ENCODE data around the gene RGS8.

The RGS8 gene

GRCh38 chr1:182682898-182683501 is 1.4 kb downstream of the RGS8 start:
- H3K27ac ChIP-seq (ENCODE audit: low read length), result no peak overlapping the region
- H3K9me3 ChIP-seq (ENCODE audit: control insufficient read depth in 2 of 2, low read length in 2 of 2), result no peaks in the 10 kb centered on the region
- H3K27me3 ChIP-seq (ENCODE audit: control insufficient read depth in 1 of 2, insufficient read depth in 2 of 2, low read length in 2 of 2), result peaks cover 3 to 9% of the 10 kb centered on the region in 2 donors
- H3K4me3 ChIP-seq (ENCODE audit: low read length in 2 of 2), result no peak overlapping the region
- H3K36me3 ChIP-seq (ENCODE audit: control insufficient read depth in 2 of 2, insufficient read depth in 2 of 2, low read length in 2 of 2), result no peaks in the 10 kb centered on the region
- H3K4me1 ChIP-seq (ENCODE audit: control insufficient read depth, insufficient read depth, low read length), result no peaks in the 10 kb centered on the region
- H3K9ac ChIP-seq (ENCODE audit: low read length in 2 of 2), result no peak overlapping the region

GRCh38 chr1:182682406-182682805 is 2.0 kb downstream of the RGS8 start:
- Histone ChIP-seq H3K4me3 (ENCODE audit: low read length in 2 of 2) (no peak overlapping the region), H3K27ac (ENCODE audit: low read length) (no peak overlapping the region), H3K4me1 (ENCODE audit: control insufficient read depth, insufficient read depth, low read length) (no peaks in the 10 kb centered on the region), H3K9ac (ENCODE audit: low read length in 2 of 2) (no peak overlapping the region), H3K27me3 (ENCODE audit: control insufficient read depth in 1 of 2, insufficient read depth in 2 of 2, low read length in 2 of 2) (peaks cover 3 to 9% of the 10 kb centered on the region in 2 donors), H3K9me3 (ENCODE audit: control insufficient read depth in 2 of 2, low read length in 2 of 2) (no peaks in the 10 kb centered on the region), H3K36me3 (ENCODE audit: control insufficient read depth in 2 of 2, insufficient read depth in 2 of 2, low read length in 2 of 2) (no peaks in the 10 kb centered on the region)

- peaks cover 3 to 9% of the 10 kb centered on the region in 2 donors for H3K27me3 ChIP-seq (ENCODE audit: control insufficient read depth in 1 of 2, insufficient read depth in 2 of 2, low read length in 2 of 2)
- H3K9ac ChIP-seq (ENCODE audit: low read length in 2 of 2), result no peak overlapping the region
- no peaks in the 10 kb centered on the region for H3K36me3 ChIP-seq (ENCODE audit: control insufficient read depth in 2 of 2, insufficient read depth in 2 of 2, low read length in 2 of 2)
- H3K4me3 ChIP-seq (ENCODE audit: low read length in 2 of 2), result no peak overlapping the region
- H3K9me3 ChIP-seq (ENCODE audit: control insufficient read depth in 2 of 2, low read length in 2 of 2), result no peaks in the 10 kb centered on the region
- H3K4me1 ChIP-seq (ENCODE audit: control insufficient read depth, insufficient read depth, low read length), result no peaks in the 10 kb centered on the region
- H3K27ac ChIP-seq (ENCODE audit: low read length), result no peak overlapping the region
These were observed 2.8 kb downstream of the RGS8 start for GRCh38 chr1:182681568-182681912.

GRCh38 chr1:182680901-182681567 is 3.4 kb downstream of the RGS8 start:
- Histone ChIP-seq H3K27me3 (ENCODE audit: control insufficient read depth in 1 of 2, insufficient read depth in 2 of 2, low read length in 2 of 2) (peaks cover 3 to 9% of the 10 kb centered on the region in 2 donors), H3K9me3 (ENCODE audit: control insufficient read depth in 2 of 2, low read length in 2 of 2) (no peaks in the 10 kb centered on the region), H3K36me3 (ENCODE audit: control insufficient read depth in 2 of 2, insufficient read depth in 2 of 2, low read length in 2 of 2) (no peaks in the 10 kb centered on the region), H3K27ac (ENCODE audit: low read length) (no peak overlapping the region), H3K4me3 (ENCODE audit: low read length in 2 of 2) (no peak overlapping the region), H3K4me1 (ENCODE audit: control insufficient read depth, insufficient read depth, low read length) (no peaks in the 10 kb centered on the region), H3K9ac (ENCODE audit: low read length in 2 of 2) (no peak overlapping the region)

DNA sequence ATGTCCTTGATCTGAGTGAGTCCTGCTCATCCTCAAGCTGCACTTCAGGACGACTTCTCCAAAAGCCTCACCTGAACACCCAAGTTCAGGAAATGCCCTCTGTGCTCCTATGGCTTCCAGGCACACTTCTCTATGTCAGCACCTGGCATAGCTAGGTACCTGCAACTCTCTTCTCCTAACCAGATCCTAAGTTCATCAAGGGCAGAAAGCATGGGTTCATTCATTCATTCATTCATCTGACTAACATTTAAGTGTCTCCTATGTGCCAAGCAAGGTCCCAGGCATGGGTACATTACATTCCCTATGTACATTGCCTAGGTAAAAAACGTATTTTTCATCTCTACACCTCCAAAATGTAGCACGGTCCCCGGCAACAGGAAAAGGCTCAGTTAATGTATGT is 4.0 kb downstream of the RGS8 start:
- Histone ChIP-seq H3K27ac (ENCODE audit: low read length) (no peak overlapping the region), H3K4me1 (ENCODE audit: control insufficient read depth, insufficient read depth, low read length) (peaks cover 2% of the 10 kb centered on the region), H3K4me3 (ENCODE audit: low read length in 2 of 2) (no peak overlapping the region), H3K27me3 (ENCODE audit: control insufficient read depth in 1 of 2, insufficient read depth in 2 of 2, low read length in 2 of 2) (peaks cover 3 to 5% of the 10 kb centered on the region in 2 donors), H3K9ac (ENCODE audit: low read length in 2 of 2) (no peak overlapping the region), H3K36me3 (ENCODE audit: control insufficient read depth in 2 of 2, insufficient read depth in 2 of 2, low read length in 2 of 2) (no peaks in the 10 kb centered on the region), H3K9me3 (ENCODE audit: control insufficient read depth in 2 of 2, low read length in 2 of 2) (no peaks in the 10 kb centered on the region)

GRCh38 chr1:182679684-182680083 is 4.7 kb downstream of the RGS8 start:
- H3K4me3 ChIP-seq (ENCODE audit: low read length in 2 of 2), result no peak overlapping the region
- H3K36me3 ChIP-seq (ENCODE audit: control insufficient read depth in 2 of 2, insufficient read depth in 2 of 2, low read length in 2 of 2), result no peaks in the 10 kb centered on the region
- H3K9me3 ChIP-seq (ENCODE audit: control insufficient read depth in 2 of 2, low read length in 2 of 2), result no peaks in the 10 kb centered on the region
- H3K4me1 ChIP-seq (ENCODE audit: control insufficient read depth, insufficient read depth, low read length), result peaks cover 9% of the 10 kb centered on the region
- H3K27ac ChIP-seq (ENCODE audit: low read length), result no peak overlapping the region
- no peak overlapping the region for H3K9ac ChIP-seq (ENCODE audit: low read length in 2 of 2)
- peaks cover 3 to 4% of the 10 kb centered on the region in 2 donors for H3K27me3 ChIP-seq (ENCODE audit: control insufficient read depth in 1 of 2, insufficient read depth in 2 of 2, low read length in 2 of 2)

- H3K9ac ChIP-seq (ENCODE audit: low read length in 2 of 2), result no peak overlapping the region
- H3K27me3 ChIP-seq (ENCODE audit: control insufficient read depth in 1 of 2, insufficient read depth in 2 of 2, low read length in 2 of 2), result no peaks in the 10 kb centered on the region
- H3K36me3 ChIP-seq (ENCODE audit: control insufficient read depth in 2 of 2, insufficient read depth in 2 of 2, low read length in 2 of 2), result no peaks in the 10 kb centered on the region
- no peak overlapping the region for H3K4me3 ChIP-seq (ENCODE audit: low read length in 2 of 2)
- no peaks in the 10 kb centered on the region for H3K9me3 ChIP-seq (ENCODE audit: control insufficient read depth in 2 of 2, low read length in 2 of 2)
- H3K27ac ChIP-seq (ENCODE audit: low read length), result no peak overlapping the region
- peaks cover 19% of the 10 kb centered on the region for H3K4me1 ChIP-seq (ENCODE audit: control insufficient read depth, insufficient read depth, low read length)
These were observed 6.8 kb downstream of the RGS8 start for GRCh38 chr1:182677397-182678098.

DNA sequence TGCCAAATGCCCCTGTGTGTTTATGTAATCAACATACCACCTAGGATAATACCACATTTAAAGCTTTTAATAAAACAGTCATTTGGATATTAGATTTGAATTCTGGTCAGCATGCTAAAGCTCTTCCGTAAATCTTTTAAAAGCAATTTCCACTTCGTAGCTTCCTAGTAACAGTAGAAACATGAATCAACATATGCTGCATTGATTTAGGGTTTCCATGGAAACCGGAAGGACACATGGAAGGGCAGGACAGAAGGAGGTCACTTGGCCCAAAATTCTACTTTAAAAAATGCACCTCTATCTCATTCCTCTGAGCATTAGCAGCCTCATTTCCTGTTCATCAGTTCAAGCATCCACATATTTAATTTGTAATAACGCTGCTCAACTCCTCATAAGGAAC is 8.1 kb downstream of the RGS8 start:
- Histone ChIP-seq H3K36me3 (ENCODE audit: control insufficient read depth in 2 of 2, insufficient read depth in 2 of 2, low read length in 2 of 2) (no peaks in the 10 kb centered on the region), H3K27me3 (ENCODE audit: control insufficient read depth in 1 of 2, insufficient read depth in 2 of 2, low read length in 2 of 2) (no peaks in the 10 kb centered on the region), H3K27ac (ENCODE audit: low read length) (no peak overlapping the region), H3K4me3 (ENCODE audit: low read length in 2 of 2) (no peak overlapping the region), H3K4me1 (ENCODE audit: control insufficient read depth, insufficient read depth, low read length) (peaks cover 19% of the 10 kb centered on the region), H3K9ac (ENCODE audit: low read length in 2 of 2) (no peak overlapping the region), H3K9me3 (ENCODE audit: control insufficient read depth in 2 of 2, low read length in 2 of 2) (no peaks in the 10 kb centered on the region)

- no peaks in the 10 kb centered on the region for H3K9me3 ChIP-seq (ENCODE audit: control insufficient read depth in 2 of 2, low read length in 2 of 2)
- H3K27me3 ChIP-seq (ENCODE audit: control insufficient read depth in 1 of 2, insufficient read depth in 2 of 2, low read length in 2 of 2), result no peaks in the 10 kb centered on the region
- H3K4me3 ChIP-seq (ENCODE audit: low read length in 2 of 2), result peak overlapping the region in 1 of 2 donors; percentile 15
- H3K27ac ChIP-seq (ENCODE audit: low read length), result peak overlapping the region; percentile 53
- no peak overlapping the region for H3K9ac ChIP-seq (ENCODE audit: low read length in 2 of 2)
- H3K36me3 ChIP-seq (ENCODE audit: control insufficient read depth in 2 of 2, insufficient read depth in 2 of 2, low read length in 2 of 2), result no peaks in the 10 kb centered on the region
- peaks cover 19% of the 10 kb centered on the region for H3K4me1 ChIP-seq (ENCODE audit: control insufficient read depth, insufficient read depth, low read length)
These were observed 9.8 kb downstream of the RGS8 start for GRCh38 chr1:182674346-182675246.

DNA sequence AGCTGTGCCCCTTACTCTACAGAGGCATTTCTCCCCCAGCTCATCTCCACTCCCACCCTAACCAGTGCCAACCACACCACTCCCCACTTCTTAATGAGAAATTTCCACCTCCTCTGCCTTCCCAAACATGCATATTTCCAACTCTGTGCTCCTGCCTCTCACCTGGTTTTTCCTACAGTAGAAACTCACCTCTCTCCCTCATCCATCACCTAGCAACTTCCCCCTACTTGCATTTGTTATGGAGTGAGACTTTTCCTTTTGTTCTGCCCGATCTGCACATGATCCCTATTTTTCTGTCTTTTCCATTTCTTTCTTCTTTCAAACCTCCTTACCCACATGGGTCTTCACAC is 11.9 kb downstream of the RGS8 start:
- no peak overlapping the region for H3K4me3 ChIP-seq (ENCODE audit: low read length in 2 of 2)
- H3K36me3 ChIP-seq (ENCODE audit: control insufficient read depth in 2 of 2, insufficient read depth in 2 of 2, low read length in 2 of 2), result no peaks in the 10 kb centered on the region
- H3K27ac ChIP-seq (ENCODE audit: low read length), result no peak overlapping the region
- H3K9me3 ChIP-seq (ENCODE audit: control insufficient read depth in 2 of 2, low read length in 2 of 2), result no peaks in the 10 kb centered on the region
- no peak overlapping the region for H3K9ac ChIP-seq (ENCODE audit: low read length in 2 of 2)
- peaks cover 19% of the 10 kb centered on the region for H3K4me1 ChIP-seq (ENCODE audit: control insufficient read depth, insufficient read depth, low read length)
- H3K27me3 ChIP-seq (ENCODE audit: control insufficient read depth in 1 of 2, insufficient read depth in 2 of 2, low read length in 2 of 2), result no peaks in the 10 kb centered on the region
